Heart left ventricle (tissue), 16 donors: ENCODE data around the gene ZDHHC16. TPM values are rescaled to one million over a fixed set of nuclear protein-coding genes. Genes with fewer than 3 reads are reported as not detected.

Source experiments
- ATAC-seq, 4 donors: fragments of 200-7000 bp; cut with Tn5 transposase; one replicate each; pipeline ENCODE4 v1.9.1; 2020 to 2022; ENCODE audit warnings: moderate library complexity in 4 of 4, mild to moderate bottlenecking in 3 of 4, moderate number of reproducible peaks in 1 of 4
- DNase-seq, 5 donors: peaks; one replicate each; pipeline ENCODE4 v3.0.0-alpha.2; 2020
- H3K27ac ChIP-seq, 12 donors: fragments of 200-600 bp; sonication (generic) in 4 of 12; one replicate each; pipeline versions ENCODE4 v1.5.0 to v1.8.0; 2016 to 2022; ENCODE audit warnings: mild to moderate bottlenecking in 2 of 12
- H3K27me3 ChIP-seq, 9 donors: fragments of 200-600 bp; sonication (generic) in 2 of 9; one replicate each; pipeline versions ENCODE4 v1.5.1 to v1.8.0; 2016 to 2022; ENCODE audit warnings: mild to moderate bottlenecking in 3 of 9
- H3K36me3 ChIP-seq, 9 donors: fragments of 200-600 bp; sonication (generic) in 2 of 9; one replicate each; pipeline versions ENCODE4 v1.5.0 to v1.8.0; 2018 to 2022; ENCODE audit warnings: mild to moderate bottlenecking in 2 of 9
- H3K4me1 ChIP-seq, 12 donors: fragments of 200-600 bp; sonication (generic) in 4 of 12; one replicate each; pipeline versions ENCODE4 v1.5.0 to v1.8.0; 2016 to 2022; ENCODE audit warnings: mild to moderate bottlenecking in 3 of 12
- H3K4me3 ChIP-seq, 12 donors: fragments of 200-600 bp; sonication (generic) in 4 of 12; one replicate each; pipeline versions ENCODE4 v1.5.0 to v1.8.0; 2017 to 2022; ENCODE audit warnings: mild to moderate bottlenecking in 9 of 12, moderate library complexity in 4 of 12
- H3K9me3 ChIP-seq, 12 donors: fragments of 200-600 bp; sonication (generic) in 4 of 12; one replicate each; pipeline versions ENCODE4 v1.5.0 to v1.8.0; 2016 to 2022; ENCODE audit warnings: mild to moderate bottlenecking in 1 of 12
- CTCF ChIP-seq, 12 donors: fragments of 200-600 bp; sonication (generic) in 4 of 12; IDR thresholded peaks; one replicate each; pipeline versions ENCODE4 v1.5.0 to v1.8.0; 2018 to 2022; ENCODE audit warnings: antibody characterized with exemption in 12 of 12, mild to moderate bottlenecking in 5 of 12
- POLR2A ChIP-seq, 2 donors: fragments of 450-650 bp; IDR thresholded peaks; one replicate each; pipeline ENCODE4 v1.6.1; 2017; ENCODE audit warnings: antibody characterized with exemption in 2 of 2, mild to moderate bottlenecking in 2 of 2, moderate library complexity in 2 of 2
- WGBS, 4 donors: extraction: QIAGEN DNeasy Blood & Tissue Kit in 2 of 4; methylation state at CpG; one replicate each; pipeline versions ENCODE4 v1.1.5 to v1.1.7; 2013 to 2018; 5-methylcytosine and 5-hydroxymethylcytosine counted together
- intact Hi-C, 10 donors: fragments of 100-400 bp; cut with DNase I; formaldehyde crosslinking; loops; one replicate each; pipeline versions ENCODE4 v1.11.1 to v1.14.2; 2022
- polyA plus RNA-seq, 2 donors: library from polyadenylated mRNA; stranded (reverse); fragments of 200-250 nt; gene quantifications; one replicate each; pipeline ENCODE4 v1.2.3, GENCODE V29; 2013
- total RNA-seq, 9 donors: library from RNA; depleted of rRNA in 2 of 9; stranded (reverse); fragments of >200 nt in 2 of 9; fragmentation: NEBNext Ultra II Directional in 3 of 9; extraction: Animal tissue kit (Norgen Biotek cat#: 25700) in 3 of 9; gene quantifications; one replicate each; pipeline versions ENCODE4 v1.1.0 to v1.2.4, GENCODE V29; 2016 to 2023
- donor health status: ischemic (EF 13 %, LVEDD 7.1; RV severe dilation, severe dysfunction).
- donor health status: healthy with polysubstance abuse.
- donor health status: DM: no; HTN: yes; CAD: no.
- donor health status: DM: no; HTN: no; CAD: no.
- donor health status: ischemic (EF 25% LVEDD 6.9; RV normal size, moderate dysfunction).
- donor health status: ischemic (EF 25% LVEDD 5.7; RV mildly dilated, moderate dysfunction).
- donor health status: healthy.
- donor health status: DM: yes; HTN: yes; CAD: no.
- donor health status: ischemic (EF 35%, LVEDD 5.7; RV mildly dilated, moderate dysfunction).
- donor health status: nonischemic (EF 11% LVEDD 7.7; RV severe dilation, severe dysfunction).
- donor health status: DM: yes; HTN: yes; CAD: no.
- donor health status: PGD.
- donor health status: ischemic (EF 29% LVEDD 5.4; RV normal size, mild dysfunction).
- donor health status: nonischemic (EF 23%, LVEDD 6.1; RV moderate dilation, normal function).

The ZDHHC16 gene
- total and polyA plus RNA-seq, 11 donors, result 16.2 to 59.5 (median 25.2) TPM

- ATAC-seq (no peak), DNase-seq (no peak)
- H3K4me1 ChIP-seq, result peaks cover 0 to 49% (median 16%) of the 10 kb centered on the region in 12 donors
- H3K36me3 ChIP-seq, result no peaks in the 10 kb centered on the region
- no peaks in the 10 kb centered on the region for H3K27me3 ChIP-seq
- intact Hi-C loops, result no loop called here
- WGBS, 4 donors, result 89 to 94% (median 89%) methylated on average over 1 of the region's 1 CpG
- no peak overlapping the region for H3K27ac ChIP-seq
- H3K9me3 ChIP-seq, result no peaks in the 10 kb centered on the region
- no peak for TF ChIP-seq POLR2A (IDR thresholded peaks at IDR 0.05)
- no peak for TF ChIP-seq CTCF (IDR thresholded peaks at IDR 0.05)
- no peak overlapping the region for H3K4me3 ChIP-seq
These were observed 59.2 kb downstream of the ZDHHC16 start for GRCh38 chr10:97505152-97505551.

GRCh38 chr10:97506199-97506991 is 60.4 kb downstream of the ZDHHC16 start:
- no peak for DNase-seq
- H3K4me1 ChIP-seq, result peaks cover 0 to 47% (median 11%) of the 10 kb centered on the region in 12 donors
- H3K4me3 ChIP-seq, result no peak overlapping the region
- H3K36me3 ChIP-seq, result no peaks in the 10 kb centered on the region
- intact Hi-C loops, result no loop called here
- no peak for ATAC-seq
- no peaks in the 10 kb centered on the region for H3K27me3 ChIP-seq
- H3K27ac ChIP-seq, result no peak overlapping the region
- TF ChIP-seq CTCF (IDR thresholded peaks at IDR 0.05) (no peak), POLR2A (IDR thresholded peaks at IDR 0.05) (no peak)
- 88 to 92% (median 91%) methylated on average over 3 of the region's 3 CpGs for WGBS, 4 donors
- no peaks in the 10 kb centered on the region for H3K9me3 ChIP-seq

Other genes starting within 250 kb of the ZDHHC16 start
- gene ARHGAP19, start 153.5 kb upstream of the ZDHHC16 start, total RNA-seq, result 1 to 10 TPM; 3.0 to 7.4 (median 4.1) TPM
- 1 to 10 TPM; 1.1 to 2.7 TPM for gene ARHGAP19, start 153.5 kb upstream of the ZDHHC16 start, polyA plus RNA-seq
- 1 to 10 TPM; 2.0 to 5.2 (median 4.4) TPM for gene FRAT1, start 126.9 kb upstream of the ZDHHC16 start, total RNA-seq
- gene FRAT1, start 126.9 kb upstream of the ZDHHC16 start, polyA plus RNA-seq, result 1 to 10 TPM; 1.1 to 2.0 TPM
- gene FRAT2, start 111.4 kb upstream of the ZDHHC16 start, total RNA-seq, result 10 to 100 TPM in 1 of 9 donors, 1 to 10 TPM in 8; 4.4 to 12.4 (median 7.5) TPM
- gene FRAT2, start 111.4 kb upstream of the ZDHHC16 start, polyA plus RNA-seq, result 1 to 10 TPM; 3.4 to 4.6 TPM
- gene RRP12, start 44.8 kb upstream of the ZDHHC16 start, total RNA-seq, result 10 to 100 TPM in 8 of 9 donors, 1 to 10 TPM in 1; 6.0 to 34.1 (median 18.3) TPM
- 10 to 100 TPM; 32.7 to 61.2 TPM for gene RRP12, start 44.8 kb upstream of the ZDHHC16 start, polyA plus RNA-seq
- gene PGAM1, start 20.0 kb upstream of the ZDHHC16 start, total RNA-seq, result 100 to 1,000 TPM; 204 to 343 (median 250) TPM
- gene PGAM1, start 20.0 kb upstream of the ZDHHC16 start, polyA plus RNA-seq, result 100 to 1,000 TPM in 1 of 2 donors, 10 to 100 TPM in 1; 41.6 to 436 TPM
- 10 to 100 TPM; 14.8 to 24.6 (median 16.9) TPM for gene EXOSC1, start 169 bp upstream of the ZDHHC16 start, total RNA-seq
- 10 to 100 TPM; 26.0 to 34.5 TPM for gene EXOSC1, start 169 bp upstream of the ZDHHC16 start, polyA plus RNA-seq
- 10 to 100 TPM; 30.2 to 63.5 (median 48.1) TPM for gene MMS19, start 52.2 kb downstream of the ZDHHC16 start, total RNA-seq
- 10 to 100 TPM; 43.9 to 52.0 TPM for gene MMS19, start 52.2 kb downstream of the ZDHHC16 start, polyA plus RNA-seq
- gene UBTD1, start 52.7 kb downstream of the ZDHHC16 start, total RNA-seq, result 10 to 100 TPM; 18.2 to 42.9 (median 27.7) TPM
- 10 to 100 TPM; 49.0 to 49.7 TPM for gene UBTD1, start 52.7 kb downstream of the ZDHHC16 start, polyA plus RNA-seq
- 1,000 to 10,000 TPM in 1 of 9 donors, 100 to 1,000 TPM in 6, 10 to 100 TPM in 2; 56.7 to 2,367 (median 517) TPM for gene ANKRD2, start 126.6 kb downstream of the ZDHHC16 start, total RNA-seq
- 100 to 1,000 TPM; 450 to 857 TPM for gene ANKRD2, start 126.6 kb downstream of the ZDHHC16 start, polyA plus RNA-seq
- 10 to 100 TPM in 8 of 9 donors, 1 to 10 TPM in 1; 7.5 to 82.6 (median 19.2) TPM for gene HOGA1, start 138.2 kb downstream of the ZDHHC16 start, total RNA-seq
- gene HOGA1, start 138.2 kb downstream of the ZDHHC16 start, polyA plus RNA-seq, result 10 to 100 TPM; 35.2 to 73.4 TPM
- 1 to 10 TPM in 2 of 9 donors, under 1 TPM in 7; 0.24 to 2.1 (median 0.58) TPM for gene C10orf62, start 143.5 kb downstream of the ZDHHC16 start, total RNA-seq
- 1 to 10 TPM; 1.3 to 1.8 TPM for gene C10orf62, start 143.5 kb downstream of the ZDHHC16 start, polyA plus RNA-seq
- 10 to 100 TPM in 6 of 9 donors, 1 to 10 TPM in 3; 7.2 to 21.0 (median 10.8) TPM for gene MORN4, start 187.3 kb downstream of the ZDHHC16 start, total RNA-seq
- 10 to 100 TPM; 16.1 to 31.7 TPM for gene MORN4, start 187.3 kb downstream of the ZDHHC16 start, polyA plus RNA-seq
- 10 to 100 TPM; 10.4 to 24.2 (median 17.3) TPM for gene PI4K2A, start 194.5 kb downstream of the ZDHHC16 start, total RNA-seq
- 10 to 100 TPM in 1 of 2 donors, 1 to 10 TPM in 1; 5.6 to 36.8 TPM for gene PI4K2A, start 194.5 kb downstream of the ZDHHC16 start, polyA plus RNA-seq
- gene AVPI1, start 241.1 kb downstream of the ZDHHC16 start, total RNA-seq, result 10 to 100 TPM in 4 of 9 donors, 1 to 10 TPM in 5; 7.0 to 13.0 (median 9.9) TPM
- 10 to 100 TPM in 1 of 2 donors, 1 to 10 TPM in 1; 6.6 to 38.6 TPM for gene AVPI1, start 241.1 kb downstream of the ZDHHC16 start, polyA plus RNA-seq